NCI-H460 (cell line): Measurements from ENCODE around the gene GPATCH4. TPM values are rescaled to one million over a fixed set of nuclear protein-coding genes. Genes with fewer than 3 reads are reported as not detected.
A peak's percentile ranks its signal among the peaks of the same experiment; 100 is the strongest.

Experiments used
- DNase-seq: peaks from one replicate; pipeline ENCODE4 v3.0.0-alpha.2; 2016; ENCODE audit warnings: low read depth; ENCODE audit errors: extremely low read depth
- total RNA-seq: library from RNA; depleted of rRNA; stranded (reverse); fragments of >200 nt; shearing (Covaris generic); gene quantifications from 2 replicates; pipeline ENCODE4 v1.2.3, GENCODE V29; 2014

Gene GPATCH4
- total RNA-seq, 1 experiment from 2014 or later, result 36.7 TPM

- DNase-seq, result no peak
Observed at GRCh38 chr1:156599811-156600210, 1.5 kb downstream of the GPATCH4 start.

DNA sequence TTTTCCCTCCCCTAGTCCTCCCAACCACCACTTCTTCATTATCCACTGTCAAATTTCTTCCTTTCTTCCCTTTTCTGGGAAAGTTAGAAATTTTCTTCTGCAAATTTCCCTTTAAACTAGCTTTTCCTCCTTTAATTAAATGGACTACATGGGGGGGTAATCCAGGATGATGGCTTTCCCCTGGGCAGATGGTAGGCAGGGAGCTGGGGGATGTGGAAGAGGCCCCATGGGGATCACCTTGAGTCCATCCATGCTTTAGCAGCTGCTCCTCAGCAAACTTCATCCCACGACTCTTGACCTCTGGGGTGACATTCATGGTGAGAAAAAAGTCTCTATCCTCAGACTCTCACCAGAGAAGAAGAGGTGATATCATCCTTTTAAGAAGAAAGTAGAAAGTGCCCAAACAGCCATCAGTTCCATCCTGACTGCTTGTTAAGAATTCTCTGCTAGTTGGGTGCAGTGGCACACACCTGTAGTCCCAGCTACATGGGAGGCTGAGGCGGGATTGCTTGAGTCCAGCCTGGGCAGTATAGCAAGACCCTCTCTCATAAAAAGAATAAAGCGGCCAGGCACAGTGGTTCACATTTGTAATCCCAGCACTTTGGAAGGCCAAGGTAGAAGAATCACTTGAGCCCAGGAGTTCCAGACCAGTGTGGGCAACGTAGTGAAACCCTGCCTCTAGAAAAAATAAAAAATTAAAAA is 2.4 kb downstream of the GPATCH4 start:
- no peak for DNase-seq

- DNase-seq, result no peak
Observed at GRCh38 chr1:156598125-156598524, 3.2 kb downstream of the GPATCH4 start.

- no peak for DNase-seq
Observed at GRCh38 chr1:156596426-156596825, 4.9 kb downstream of the GPATCH4 start.

GRCh38 chr1:156595016-156595415 is 6.3 kb downstream of the GPATCH4 start:
- no peak for DNase-seq

DNA sequence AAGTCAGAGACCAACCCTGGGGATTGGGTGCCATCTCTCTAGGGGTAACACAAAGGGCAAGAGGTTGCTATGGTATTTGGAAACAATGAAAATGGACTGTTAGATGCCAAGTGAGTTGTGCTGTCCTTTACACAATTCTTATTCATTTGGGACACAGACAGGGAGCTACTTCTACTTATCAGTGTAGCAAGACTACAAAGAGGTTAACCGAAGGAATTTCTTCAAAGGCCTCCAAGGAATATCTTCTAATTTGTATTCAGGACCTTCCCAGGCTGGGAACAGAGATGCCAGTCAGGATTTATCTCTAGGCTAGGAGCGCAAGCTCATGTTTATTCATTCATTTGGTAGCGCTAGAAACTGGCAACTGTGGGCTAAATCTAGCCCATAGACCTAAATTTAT is 7.1 kb downstream of the GPATCH4 start:
- no peak for DNase-seq

DNA sequence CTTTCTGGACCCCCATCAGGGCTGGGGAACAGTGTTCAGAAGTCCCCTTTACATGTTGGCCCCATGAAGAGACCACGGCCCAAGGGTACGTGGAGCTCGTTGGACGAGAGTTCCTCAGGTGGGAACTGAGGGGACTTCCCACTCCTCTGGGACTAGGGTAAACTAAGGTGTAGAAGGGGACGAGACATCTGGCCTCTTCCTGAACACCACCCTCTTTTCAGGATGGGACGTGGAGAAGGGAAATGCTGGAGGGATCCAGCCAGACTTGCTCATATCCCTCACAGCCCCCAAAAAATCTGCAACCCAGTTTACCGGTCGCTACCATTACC is 7.7 kb downstream of the GPATCH4 start:
- DNase-seq, result no peak

- DNase-seq, result no peak
Observed at GRCh38 chr1:156592910-156593660, 8.2 kb downstream of the GPATCH4 start.

- no peak for DNase-seq
Observed at GRCh38 chr1:156592158-156592909, 8.9 kb downstream of the GPATCH4 start.

DNA sequence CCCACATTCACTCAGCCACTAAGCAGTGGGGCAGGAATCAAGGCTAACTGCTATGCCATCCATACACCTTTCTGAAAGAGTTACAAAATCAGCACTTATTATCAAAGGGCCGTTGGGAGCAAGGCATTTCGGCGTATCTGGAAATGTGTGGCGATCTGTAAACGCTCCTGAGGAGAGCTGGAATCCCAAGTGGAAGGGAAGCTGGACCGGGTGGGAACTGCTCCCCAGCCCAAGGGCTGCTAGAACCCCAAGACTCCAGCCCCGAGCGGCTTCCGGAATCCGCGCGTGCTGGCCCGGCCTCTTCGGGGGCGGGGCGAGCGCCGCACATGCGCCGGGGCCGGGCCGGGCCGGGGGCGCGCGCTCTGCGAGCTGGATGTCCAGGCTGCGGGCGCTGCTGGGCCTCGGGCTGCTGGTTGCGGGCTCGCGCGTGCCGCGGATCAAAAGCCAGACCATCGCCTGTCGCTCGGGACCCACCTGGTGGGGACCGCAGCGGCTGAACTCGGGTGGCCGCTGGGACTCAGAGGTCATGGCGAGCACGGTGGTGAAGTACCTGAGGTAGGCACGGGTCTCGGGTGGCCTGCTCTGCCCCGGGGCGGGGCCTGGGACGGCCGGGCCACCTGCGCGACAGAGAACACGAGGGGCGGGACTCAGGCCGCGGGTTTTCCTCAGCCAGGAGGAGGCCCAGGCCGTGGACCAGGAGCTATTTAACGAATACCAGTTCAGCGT is 9.7 kb downstream of the GPATCH4 start, which contains the start of gene NAXE:
TSS of gene NAXE (plus strand) at position 345 of the 726 bp plus-strand sequence. CDS start at position 374, 29 bp downstream.
- DNase-seq, result peak; percentile 71

DNA sequence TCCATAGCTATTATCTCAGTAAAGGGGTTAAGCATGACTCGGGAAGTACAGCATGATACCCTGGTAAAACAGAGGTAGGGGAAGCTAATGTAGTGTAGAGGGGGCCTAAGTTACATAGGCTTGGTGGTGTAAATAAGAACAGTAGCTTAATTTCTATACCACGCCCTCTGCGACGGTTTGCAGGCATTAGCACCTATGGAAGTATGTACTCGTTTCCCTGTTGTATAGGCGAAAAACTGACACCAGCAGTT is 10.2 kb downstream of the GPATCH4 start:
- DNase-seq, result no peak

DNA sequence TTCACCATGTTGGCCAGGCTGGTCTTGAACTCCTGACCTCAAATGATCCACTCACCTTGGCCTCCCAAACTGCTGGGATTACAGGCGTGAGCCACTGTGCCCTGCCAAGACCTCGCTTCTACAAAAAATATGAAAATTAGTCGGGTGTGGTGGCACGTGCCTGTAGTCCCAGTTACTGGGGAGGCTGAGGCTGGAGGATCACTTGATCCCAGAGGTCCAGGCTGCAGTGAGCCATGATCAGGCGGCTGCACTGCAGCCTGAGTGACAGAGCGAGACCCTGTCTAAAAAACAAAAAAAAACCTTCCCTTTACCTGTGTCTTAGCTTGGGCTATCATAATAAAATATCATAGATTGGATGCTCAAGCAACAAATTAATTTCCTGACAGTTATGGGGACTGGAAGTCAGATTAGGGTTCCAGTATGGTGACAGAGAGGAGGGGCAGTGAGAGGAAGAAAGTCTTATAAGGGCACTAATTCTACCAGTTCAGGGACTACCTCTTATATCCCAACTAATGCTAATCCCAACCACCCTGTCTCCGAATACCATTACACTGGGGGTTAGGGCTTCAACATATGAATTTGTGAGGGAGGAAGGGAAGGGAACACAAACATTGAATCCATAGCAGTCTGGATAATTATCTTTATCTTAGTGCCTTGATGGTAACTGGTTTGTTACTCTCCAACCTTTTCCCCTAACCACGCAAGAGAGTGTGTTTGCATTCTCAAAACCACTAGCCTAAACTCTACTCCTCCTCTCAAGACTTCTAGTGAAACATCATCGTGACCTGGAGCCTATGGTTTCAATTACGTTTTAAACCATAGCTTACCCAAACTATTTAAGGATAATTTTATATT is 10.7 kb downstream of the GPATCH4 start:
- no peak for DNase-seq

GRCh38 chr1:156589546-156589945 is 11.7 kb downstream of the GPATCH4 start:
- DNase-seq, result no peak

DNA sequence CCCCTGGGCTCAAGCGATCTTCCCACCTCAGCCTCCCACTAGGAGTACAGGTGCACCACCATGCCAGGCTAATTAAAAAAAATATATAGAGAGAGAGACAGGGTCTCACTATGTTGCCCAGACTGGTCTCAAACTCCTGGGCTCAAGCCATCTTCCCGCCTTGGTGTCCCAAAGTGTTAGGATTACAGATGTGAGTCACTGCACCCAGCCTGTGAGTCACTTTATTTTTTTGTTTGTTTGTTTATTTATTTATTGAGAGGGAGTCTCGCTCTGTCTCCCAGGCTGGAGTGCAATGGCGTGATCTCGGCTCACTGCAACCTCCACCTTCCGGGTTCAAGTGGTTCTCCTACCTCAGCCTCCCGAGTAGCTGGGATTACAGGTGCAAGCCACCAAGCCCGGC is 13.4 kb downstream of the GPATCH4 start:
- peak; percentile 78 for DNase-seq

GRCh38 chr1:156586892-156587477 is 14.3 kb downstream of the GPATCH4 start:
- no peak for DNase-seq

- no peak for DNase-seq
Observed at GRCh38 chr1:156586323-156586722, 15.0 kb downstream of the GPATCH4 start.

DNA sequence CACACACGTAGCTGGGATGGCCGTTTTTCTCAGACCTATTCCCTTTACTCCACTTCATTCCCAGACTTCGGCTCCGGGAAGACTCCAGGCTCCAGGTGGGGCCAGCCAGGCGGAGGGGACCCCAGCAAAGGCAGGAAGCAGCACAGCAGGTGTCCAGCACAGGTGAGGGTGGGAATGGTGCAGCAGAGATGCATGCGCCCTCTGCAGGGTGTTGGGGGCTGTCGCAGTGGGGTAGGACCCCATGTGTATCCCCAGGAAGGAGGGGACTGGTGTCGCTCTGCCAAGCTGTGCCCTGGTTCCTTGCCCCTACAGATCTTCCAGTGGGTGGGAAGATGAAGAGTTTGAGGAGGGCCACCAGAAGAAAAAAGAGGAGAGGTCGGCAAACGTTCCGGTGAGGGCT is 16.5 kb downstream of the GPATCH4 start:
- DNase-seq, result no peak

GRCh38 chr1:156583821-156584622 is 17.3 kb downstream of the GPATCH4 start:
- DNase-seq, result peak; percentile 87

DNA sequence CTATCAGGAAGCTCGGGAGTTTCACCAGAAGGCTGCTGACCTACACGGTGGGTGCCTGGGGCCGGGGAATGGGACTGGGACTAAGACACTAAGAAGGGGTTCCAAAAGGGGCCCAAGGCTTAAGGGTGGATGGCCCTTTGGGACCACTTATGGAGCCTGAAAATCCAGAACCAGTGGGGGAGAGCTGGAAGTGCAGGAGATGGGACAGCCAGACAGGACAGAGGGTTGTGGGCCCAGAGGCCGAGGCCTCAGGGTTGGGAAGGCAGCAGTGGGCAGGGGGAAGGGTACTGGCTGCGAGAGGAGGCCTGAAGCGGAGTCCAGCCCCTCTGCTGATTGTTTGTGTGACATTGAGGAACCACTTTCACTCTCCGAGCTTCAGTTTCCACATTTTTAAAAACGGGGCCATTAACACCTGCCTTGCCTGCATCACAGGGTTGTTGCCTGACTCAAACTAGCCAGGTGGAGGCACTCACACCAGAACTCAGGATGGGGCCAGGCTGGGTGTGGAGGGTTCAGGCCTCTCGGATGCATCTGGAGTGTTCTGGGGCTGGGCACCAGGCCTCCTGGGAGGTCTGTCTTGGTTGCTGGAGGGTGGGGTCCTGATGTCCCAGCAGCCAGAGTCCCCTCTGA is 18.8 kb downstream of the GPATCH4 start:
- DNase-seq, result no peak
